Heart right ventricle (tissue), 16 donors: ENCODE measurements around the gene IL17C. TPM values are rescaled to one million over a fixed set of nuclear protein-coding genes. Genes with fewer than 3 reads are reported as not detected.

Experiments used
- ATAC-seq, 8 donors: fragments of 200-7000 bp; cut with Tn5 transposase; one replicate each; pipeline ENCODE4 v1.9.1; 2020; ENCODE audit warnings: mild to moderate bottlenecking in 8 of 8, moderate library complexity in 8 of 8, moderate number of reproducible peaks in 1 of 8
- DNase-seq, 2 donors: peaks; one replicate each; pipeline ENCODE4 v3.0.0-alpha.2; 2020
- H3K27ac ChIP-seq, 10 donors: fragments of 200-600 bp; sonication (generic) in 2 of 10; one replicate each; pipeline versions ENCODE4 v1.5.0 to v1.8.0; 2020 to 2022; ENCODE audit warnings: mild to moderate bottlenecking in 3 of 10
- H3K27me3 ChIP-seq, 7 donors: fragments of 200-600 bp; one replicate each; pipeline ENCODE4 v1.8.0; 2021 to 2022; ENCODE audit warnings: mild to moderate bottlenecking in 2 of 7
- H3K36me3 ChIP-seq, 9 donors: fragments of 200-600 bp; sonication (generic) in 1 of 9; one replicate each; pipeline versions ENCODE4 v1.5.0 to v1.8.0; 2020 to 2022; ENCODE audit warnings: mild to moderate bottlenecking in 2 of 9
- H3K4me1 ChIP-seq, 9 donors: fragments of 200-600 bp; sonication (generic) in 1 of 9; one replicate each; pipeline versions ENCODE4 v1.5.0 to v1.8.0; 2020 to 2022; ENCODE audit warnings: mild to moderate bottlenecking in 4 of 9
- H3K4me3 ChIP-seq, 10 donors: fragments of 200-600 bp; sonication (generic) in 2 of 10; one replicate each; pipeline versions ENCODE4 v1.5.0 to v1.8.0; 2020 to 2022; ENCODE audit warnings: mild to moderate bottlenecking in 7 of 10, moderate library complexity in 2 of 10
- H3K9me3 ChIP-seq, 11 donors: fragments of 200-600 bp in 10 of 11; sonication (generic) in 2 of 11; one replicate each; pipeline versions ENCODE4 v1.5.0 to v1.8.0; 2013 to 2022; ENCODE audit warnings: mild to moderate bottlenecking in 2 of 11, control low read depth in 1 of 11, moderate library complexity in 1 of 11
- WGBS, 2 donors: extraction: QIAGEN DNeasy Blood & Tissue Kit; methylation state at CpG; one replicate each; pipeline ENCODE4 v1.1.7; 2013; ENCODE audit warnings: inconsistent platforms in 1 of 2; 5-methylcytosine and 5-hydroxymethylcytosine counted together
- intact Hi-C, 10 donors: fragments of 100-400 bp; cut with DNase I; formaldehyde crosslinking; loops; one replicate each; pipeline versions ENCODE4 v1.11.1 to v1.14.2; 2022
- polyA plus RNA-seq, 2 donors: library from polyadenylated mRNA; stranded (reverse); fragments of 200-250 nt; gene quantifications; one replicate each; pipeline ENCODE4 v1.2.3, GENCODE V29; 2013
- total RNA-seq, 10 donors: library from RNA; stranded (reverse); fragmentation: NEBNext Ultra II Directional in 3 of 10; extraction: Animal tissue kit (Norgen Biotek cat#: 25700) in 3 of 10; gene quantifications; one replicate each; pipeline versions ENCODE4 v1.2.1 to v1.2.4, GENCODE V29; 2021 to 2023
- TF ChIP-seq, protein P1 (sequence below), 9 donors: fragments of 200-600 bp; sonication (generic) in 2 of 9; IDR thresholded peaks; one replicate each; pipeline versions ENCODE4 v1.5.0 to v1.8.0; 2021 to 2022; ENCODE audit warnings: antibody characterized with exemption in 9 of 9, mild to moderate bottlenecking in 5 of 9, moderate library complexity in 1 of 9
- donor health status: Arrhythmogenic right ventricular cardiomyopathy.
- donor health status: ischemic (EF 13 %, LVEDD 7.1; RV severe dilation, severe dysfunction).
- donor health status: healthy with polysubstance abuse.
- donor health status: DM: no; HTN: yes; CAD: no.
- donor health status: DM: no; HTN: no; CAD: no.
- donor health status: ischemic (EF 25% LVEDD 6.9; RV normal size, moderate dysfunction).
- donor health status: ischemic (EF 25% LVEDD 5.7; RV mildly dilated, moderate dysfunction).
- donor health status: healthy.
- donor health status: DM: yes; HTN: yes; CAD: no.
- donor health status: Ischemic cardiomyopathy.
- donor health status: ischemic (EF 35%, LVEDD 5.7; RV mildly dilated, moderate dysfunction).
- donor health status: nonischemic (EF 11% LVEDD 7.7; RV severe dilation, severe dysfunction).
- donor health status: DM: yes; HTN: yes; CAD: no.
- donor health status: PGD.
- donor health status: ischemic (EF 29% LVEDD 5.4; RV normal size, mild dysfunction).
- donor health status: nonischemic (EF 23%, LVEDD 6.1; RV moderate dilation, normal function).

Gene IL17C
- total and polyA plus RNA-seq, 12 donors, result not detected

DNA sequence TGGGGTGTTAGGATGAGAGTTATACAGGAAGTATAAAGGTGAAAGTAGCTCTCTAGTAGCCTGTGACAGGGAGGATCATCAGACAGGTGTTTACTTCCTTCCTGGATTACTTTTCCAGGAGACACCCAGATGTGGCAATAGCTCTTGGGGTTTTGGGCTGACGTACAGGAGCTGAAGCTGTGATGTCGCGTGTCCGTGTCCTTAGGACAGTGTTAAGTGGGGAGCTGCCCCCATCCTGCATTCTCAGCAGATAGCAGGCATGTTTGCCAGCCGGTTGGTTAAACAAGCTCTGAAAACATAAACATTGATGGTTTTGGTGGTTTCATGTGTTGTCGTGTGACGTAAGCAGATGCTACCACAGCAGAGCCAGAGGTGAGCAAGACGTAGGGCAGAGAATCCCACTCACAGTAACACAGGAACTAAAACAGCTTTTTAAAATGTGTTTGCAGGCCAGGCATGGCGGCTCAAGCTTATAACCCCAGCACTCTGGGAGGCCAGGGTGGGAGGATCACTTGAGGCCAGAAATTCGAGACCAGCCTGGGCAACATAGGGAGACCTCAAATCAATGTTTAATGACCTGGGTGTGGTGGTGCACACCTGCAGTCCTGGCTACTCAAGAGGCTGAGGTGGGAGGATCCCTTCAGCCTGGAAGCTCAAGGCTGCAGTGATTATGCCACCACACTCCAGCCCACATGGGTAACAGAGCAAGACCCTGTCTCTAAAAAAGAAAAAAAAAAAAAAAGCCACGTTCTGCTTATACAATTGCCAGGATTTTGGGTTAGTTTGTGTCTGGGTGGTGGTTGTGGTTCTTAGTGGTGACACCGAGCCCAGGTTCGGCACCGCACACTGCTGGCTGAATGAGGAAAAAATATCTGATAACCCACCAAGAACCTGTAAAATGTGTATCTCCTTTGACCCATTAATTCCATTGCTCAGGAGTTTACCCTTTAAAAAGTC is 18.2 kb upstream of the IL17C start:
- no peaks in the 10 kb centered on the region for H3K9me3 ChIP-seq
- no peaks in the 10 kb centered on the region for H3K27me3 ChIP-seq
- H3K4me3 ChIP-seq, result no peak overlapping the region
- TF ChIP-seq, protein P1, sequence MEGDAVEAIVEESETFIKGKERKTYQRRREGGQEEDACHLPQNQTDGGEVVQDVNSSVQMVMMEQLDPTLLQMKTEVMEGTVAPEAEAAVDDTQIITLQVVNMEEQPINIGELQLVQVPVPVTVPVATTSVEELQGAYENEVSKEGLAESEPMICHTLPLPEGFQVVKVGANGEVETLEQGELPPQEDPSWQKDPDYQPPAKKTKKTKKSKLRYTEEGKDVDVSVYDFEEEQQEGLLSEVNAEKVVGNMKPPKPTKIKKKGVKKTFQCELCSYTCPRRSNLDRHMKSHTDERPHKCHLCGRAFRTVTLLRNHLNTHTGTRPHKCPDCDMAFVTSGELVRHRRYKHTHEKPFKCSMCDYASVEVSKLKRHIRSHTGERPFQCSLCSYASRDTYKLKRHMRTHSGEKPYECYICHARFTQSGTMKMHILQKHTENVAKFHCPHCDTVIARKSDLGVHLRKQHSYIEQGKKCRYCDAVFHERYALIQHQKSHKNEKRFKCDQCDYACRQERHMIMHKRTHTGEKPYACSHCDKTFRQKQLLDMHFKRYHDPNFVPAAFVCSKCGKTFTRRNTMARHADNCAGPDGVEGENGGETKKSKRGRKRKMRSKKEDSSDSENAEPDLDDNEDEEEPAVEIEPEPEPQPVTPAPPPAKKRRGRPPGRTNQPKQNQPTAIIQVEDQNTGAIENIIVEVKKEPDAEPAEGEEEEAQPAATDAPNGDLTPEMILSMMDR (IDR thresholded peaks at IDR 0.05), result no peak
- H3K4me1 ChIP-seq, result peaks cover 3 to 34% (median 23%) of the 10 kb centered on the region in 9 donors
- intact Hi-C loops, result no loop called here
- H3K27ac ChIP-seq, result peak overlapping the region in 1 of 10 donors; percentile 82
- ATAC-seq, result peak in 2 of 8 donors; percentile 23 to 30
- 95 to 96% methylated on average over 14 of the region's 14 CpGs for WGBS, 2 donors
- H3K36me3 ChIP-seq, result peaks cover 8 to 83% (median 29%) of the 10 kb centered on the region in 9 donors
- no peak for DNase-seq

DNA sequence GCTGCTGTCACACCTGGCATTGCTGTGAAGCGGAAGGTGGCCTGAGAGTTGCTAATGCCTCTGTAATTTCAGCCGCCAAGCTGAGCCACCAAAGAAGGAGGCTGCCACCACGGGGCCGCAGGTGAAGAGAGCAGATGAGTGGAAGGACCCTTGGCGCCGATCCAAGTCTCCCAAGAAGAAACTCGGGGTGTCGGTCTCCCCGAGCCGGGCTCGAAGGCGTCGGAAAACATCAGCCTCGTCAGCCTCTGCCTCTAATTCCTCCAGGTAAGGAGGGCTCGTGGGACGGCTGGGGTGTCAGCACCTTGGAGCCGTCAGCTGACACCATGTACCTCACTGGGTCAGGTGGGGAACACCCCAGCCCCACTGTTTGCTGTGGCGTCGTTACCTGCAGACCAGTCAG is 16.2 kb upstream of the IL17C start:
- H3K27ac ChIP-seq, result no peak overlapping the region

DNA sequence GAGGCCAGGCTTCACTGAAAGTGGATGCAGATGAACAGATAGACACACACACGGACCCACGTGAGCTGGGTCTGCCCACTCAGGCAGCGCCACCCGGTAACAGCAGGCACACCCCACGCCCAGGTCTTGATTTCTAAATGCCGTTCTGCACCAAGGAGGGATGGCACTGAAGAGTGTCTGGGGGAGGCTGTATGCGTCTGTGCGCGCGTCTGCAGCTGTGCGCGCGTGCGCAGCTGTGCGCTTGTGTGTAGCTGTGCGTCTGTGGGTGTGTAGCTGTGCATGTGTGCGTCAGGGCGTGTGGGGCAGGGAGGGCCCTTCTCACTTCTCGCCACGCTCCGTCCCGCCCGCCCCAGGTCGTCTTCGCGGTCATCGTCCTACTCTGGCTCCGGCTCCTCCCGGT is 15.5 kb upstream of the IL17C start:
- no peaks in the 10 kb centered on the region for H3K27me3 ChIP-seq
- peaks cover 8 to 91% (median 34%) of the 10 kb centered on the region in 9 donors for H3K36me3 ChIP-seq
- H3K27ac ChIP-seq, result no peak overlapping the region
- ATAC-seq, result no peak
- 97 to 99% methylated on average over 29 of the region's 29 CpGs for WGBS, 2 donors
- TF ChIP-seq, protein P1 (IDR thresholded peaks at IDR 0.05), result no peak
- peaks cover 0 to 22% (median 12%) of the 10 kb centered on the region in 9 donors for H3K4me1 ChIP-seq
- intact Hi-C loops, result no loop called here
- H3K9me3 ChIP-seq, result no peaks in the 10 kb centered on the region
- no peak for DNase-seq
- H3K4me3 ChIP-seq, result no peak overlapping the region

More for the DNA sequence above, 16.2 kb upstream of the IL17C start:
- Histone ChIP-seq H3K36me3 (peaks cover 8 to 91% (median 34%) of the 10 kb centered on the region in 9 donors), H3K4me3 (no peak overlapping the region), H3K9me3 (no peaks in the 10 kb centered on the region), H3K4me1 (peaks cover 0 to 22% (median 12%) of the 10 kb centered on the region in 9 donors), H3K27me3 (no peaks in the 10 kb centered on the region)
- intact Hi-C loops, result no loop called here
- no peak for DNase-seq
- TF ChIP-seq, protein P1 (IDR thresholded peaks at IDR 0.05), result no peak
- no peak for ATAC-seq
- 93 to 97% methylated on average over 19 of the region's 19 CpGs for WGBS, 2 donors

DNA sequence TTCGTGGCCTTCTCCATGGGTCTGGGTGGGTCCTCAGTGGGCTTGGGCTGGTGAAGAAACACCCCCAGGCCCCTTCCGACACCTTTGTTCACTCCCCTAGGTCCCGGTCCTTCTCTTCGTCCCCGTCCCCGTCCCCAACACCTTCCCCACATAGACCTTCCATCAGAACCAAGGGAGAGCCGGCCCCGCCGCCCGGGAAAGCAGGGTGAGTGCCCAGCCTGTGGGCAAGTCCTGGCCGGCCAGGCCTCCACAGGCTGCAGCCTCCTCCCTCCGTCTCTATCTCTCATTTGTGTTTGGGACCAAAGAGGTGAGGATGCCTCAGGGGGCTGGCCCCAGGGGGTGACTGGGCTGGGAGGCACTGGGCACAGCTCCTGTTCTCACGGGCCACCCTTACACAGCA is 14.5 kb upstream of the IL17C start:
- intact Hi-C loops, result no loop called here
- H3K36me3 ChIP-seq, result peaks cover 8 to 90% (median 34%) of the 10 kb centered on the region in 9 donors
- H3K27ac ChIP-seq, result no peak overlapping the region
- TF ChIP-seq, protein P1 (IDR thresholded peaks at IDR 0.05), result no peak
- DNase-seq (no peak), ATAC-seq (no peak)
- H3K4me1 ChIP-seq, result peaks cover 4 to 22% (median 16%) of the 10 kb centered on the region in 9 donors
- H3K4me3 ChIP-seq, result no peak overlapping the region
- WGBS, 2 donors, result 95 to 96% methylated on average over 13 of the region's 13 CpGs
- no peaks in the 10 kb centered on the region for H3K9me3 ChIP-seq
- H3K27me3 ChIP-seq, result no peaks in the 10 kb centered on the region
